Stimulated activated CD4-positive, alpha-beta T cell treated with anti-CD3 and anti-CD28 coated beads, Interleukin-1b, Interleukin-23, amount 100 ng/mL, for 4 hours (primary cell): Measurements from ENCODE around the gene CEP112.
"Not testable (repeated sequence)": the region's sequence is repeated elsewhere in the genome, so short reads cannot be mapped to it uniquely, and the experiment has no call there.

ENCODE experiments used
- DNase-seq, 2 donors: peaks; one replicate each; pipeline ENCODE4 v3.0.0-alpha.2; 2020; ENCODE audit warnings: low read depth in 2 of 2

The CEP112 gene

GRCh38 chr17:66080670-66081069 lies 111.3 kb downstream of the CEP112 start:
- not testable (repeated sequence) for DNase-seq

GRCh38 chr17:66076546-66077190 lies 115.3 kb downstream of the CEP112 start:
- no peak for DNase-seq

GRCh38 chr17:66073384-66073783 lies 118.5 kb downstream of the CEP112 start:
- no peak for DNase-seq

- DNase-seq, result no peak
Observed at GRCh38 chr17:66063686-66064085, 128.2 kb downstream of the CEP112 start.

- DNase-seq, result no peak
Observed at GRCh38 chr17:66056148-66056547, 135.8 kb downstream of the CEP112 start.

GRCh38 chr17:66054242-66054641 lies 137.7 kb downstream of the CEP112 start:
- DNase-seq, result no peak

- no peak for DNase-seq
Observed at GRCh38 chr17:66044083-66044482, 147.8 kb downstream of the CEP112 start.

GRCh38 chr17:66043419-66043818 lies 148.5 kb downstream of the CEP112 start:
- no peak for DNase-seq

GRCh38 chr17:66040402-66040801 lies 151.5 kb downstream of the CEP112 start:
- DNase-seq, result no peak

GRCh38 chr17:66038125-66038524 lies 153.8 kb downstream of the CEP112 start:
- no peak for DNase-seq

- no peak for DNase-seq
Observed at GRCh38 chr17:66037221-66037620, 154.7 kb downstream of the CEP112 start.

- DNase-seq, result no peak
Observed at GRCh38 chr17:66032082-66032712, 159.7 kb downstream of the CEP112 start.

- DNase-seq, result no peak
Observed at GRCh38 chr17:66025551-66025950, 166.4 kb downstream of the CEP112 start.

- no peak for DNase-seq
Observed at GRCh38 chr17:66021757-66022156, 170.2 kb downstream of the CEP112 start.

GRCh38 chr17:66018786-66019185 lies 173.1 kb downstream of the CEP112 start:
- no peak for DNase-seq

- DNase-seq, result no peak
Observed at GRCh38 chr17:66016231-66016630, 175.7 kb downstream of the CEP112 start.

GRCh38 chr17:66008680-66009079 lies 183.3 kb downstream of the CEP112 start:
- no peak for DNase-seq

- DNase-seq, result no peak
Observed at GRCh38 chr17:66006654-66007053, 185.3 kb downstream of the CEP112 start.

- no peak for DNase-seq
Observed at GRCh38 chr17:66002812-66003211, 189.1 kb downstream of the CEP112 start.

GRCh38 chr17:66002063-66002585 lies 189.8 kb downstream of the CEP112 start:
- DNase-seq, result no peak

GRCh38 chr17:66000216-66000615 lies 191.7 kb downstream of the CEP112 start:
- DNase-seq, result no peak

GRCh38 chr17:65998675-65999074 lies 193.3 kb downstream of the CEP112 start:
- DNase-seq, result no peak

- DNase-seq, result no peak
Observed at GRCh38 chr17:65994679-65995078, 197.3 kb downstream of the CEP112 start.
